Activated CD8-positive, alpha-beta memory T cell treated with anti-CD3 and anti-CD28 coated beads, Interleukin-2, amount 50 U/mL, for 48 hours (primary cell): Measurements from ENCODE around the gene SALL4.
"Not testable (repeated sequence)": the region's sequence is repeated elsewhere in the genome, so short reads cannot be mapped to it uniquely, and the experiment has no call there.

Source experiments
- DNase-seq: peaks from one replicate; pipeline ENCODE4 v3.0.0-alpha.2; 2020

SALL4 gene

GRCh38 chr20:51802170-51802751, at the start of gene SALL4:
Gene SALL4, minus strand, starts transcription at chr20:51802521. Its CDS starts 113 bp downstream, at chr20:51802408.
- no peak for DNase-seq

GRCh38 chr20:51848346-51848745, 46.0 kb upstream of the SALL4 start:
- DNase-seq, result no peak

GRCh38 chr20:51840865-51841264, 38.5 kb upstream of the SALL4 start:
- DNase-seq, result no peak

- no peak for DNase-seq
Observed at GRCh38 chr20:51837876-51838420, 35.6 kb upstream of the SALL4 start.

GRCh38 chr20:51837436-51837835, 35.1 kb upstream of the SALL4 start:
- no peak for DNase-seq

- no peak for DNase-seq
Observed at GRCh38 chr20:51833326-51833725, 31.0 kb upstream of the SALL4 start.

- no peak for DNase-seq
Observed at GRCh38 chr20:51832276-51832675, 30.0 kb upstream of the SALL4 start.

- no peak for DNase-seq
Observed at GRCh38 chr20:51831866-51832265, 29.5 kb upstream of the SALL4 start.

GRCh38 chr20:51830538-51830937, 28.2 kb upstream of the SALL4 start:
- no peak for DNase-seq

GRCh38 chr20:51828762-51829161, 26.4 kb upstream of the SALL4 start:
- no peak for DNase-seq

GRCh38 chr20:51826372-51826771, 24.1 kb upstream of the SALL4 start:
- DNase-seq, result no peak

GRCh38 chr20:51818479-51819008, 16.2 kb upstream of the SALL4 start:
- DNase-seq, result no peak

GRCh38 chr20:51816856-51817255, 14.5 kb upstream of the SALL4 start:
- not testable (repeated sequence) for DNase-seq

GRCh38 chr20:51815383-51816076, 13.2 kb upstream of the SALL4 start:
- DNase-seq, result no peak

GRCh38 chr20:51812861-51813260, 10.5 kb upstream of the SALL4 start:
- no peak for DNase-seq

GRCh38 chr20:51811514-51812128, 9.3 kb upstream of the SALL4 start:
- DNase-seq, result no peak

GRCh38 chr20:51811042-51811355, 8.7 kb upstream of the SALL4 start:
- no peak for DNase-seq

- no peak for DNase-seq
Observed at GRCh38 chr20:51810155-51811041, 8.1 kb upstream of the SALL4 start.

GRCh38 chr20:51807720-51808250, 5.5 kb upstream of the SALL4 start:
- DNase-seq, result no peak

- no peak for DNase-seq
Observed at GRCh38 chr20:51804754-51805153, 2.4 kb upstream of the SALL4 start.

GRCh38 chr20:51803148-51803854, 980 bp upstream of the SALL4 start:
- no peak for DNase-seq

- DNase-seq, result no peak
Observed at GRCh38 chr20:51801823-51802123, 548 bp downstream of the SALL4 start.
